Keratinocyte (primary cell): ENCODE results near the gene B4GALT2. TPM values are rescaled to one million over a fixed set of nuclear protein-coding genes. Genes with fewer than 3 reads are reported as not detected.
A peak's percentile ranks its signal among the peaks of the same experiment; 100 is the strongest.

Experiments used
- DNase-seq: peaks from one replicate; pipeline ENCODE4 v3.0.0-alpha.2; 2011; ENCODE audit warnings: low read depth, missing footprints, low spot score
- FAIRE-seq: peaks from 2 replicates; lab custom pipeline; 2011; peaks lifted over from hg19 to GRCh38; lab: Jason Lieb, UNC
- H2AFZ ChIP-seq: 2 replicates; pipeline ENCODE4 v1.6.0; 2012; ENCODE audit warnings: low read length, control low read depth, inconsistent platforms; ENCODE audit not compliant: control insufficient read depth
- H3K27ac ChIP-seq: 2 replicates; pipeline ENCODE4 v1.5.1; 2011; ENCODE audit warnings: low read length; ENCODE audit not compliant: control insufficient read depth, insufficient read depth
- H3K27me3 ChIP-seq: 3 replicates; pipeline ENCODE4 v1.6.0; 2011; ENCODE audit warnings: low read length; ENCODE audit not compliant: control insufficient read depth, insufficient read depth; ENCODE audit errors: extremely low read depth
- H3K36me3 ChIP-seq, 2 experiments: 2 replicates in 1 of 2; 3 replicates in 1 of 2; pipeline ENCODE4 v1.5.1; 2011; ENCODE audit warnings: low read length in 2 of 2, mild to moderate bottlenecking in 1 of 2; ENCODE audit not compliant: control insufficient read depth in 2 of 2, insufficient read depth in 2 of 2; ENCODE audit errors: extremely low read depth in 1 of 2
- H3K4me1 ChIP-seq: 3 replicates; pipeline ENCODE4 v1.5.1; 2011; ENCODE audit warnings: low read length; ENCODE audit not compliant: control insufficient read depth, insufficient read depth; ENCODE audit errors: extremely low read depth
- H3K4me2 ChIP-seq: 3 replicates; pipeline ENCODE4 v1.6.0; 2011; ENCODE audit warnings: low read depth, low read length; ENCODE audit not compliant: control insufficient read depth, insufficient read depth; ENCODE audit errors: extremely low read depth
- H3K4me3 ChIP-seq, 3 experiments: fragments of 200-600 bp in 1 of 3; sonication (generic) in 1 of 3; 2 replicates in 2 of 3; 3 replicates in 1 of 3; pipeline ENCODE4 v1.5.1; 2011 to 2016; ENCODE audit warnings: low read length in 3 of 3, mild to moderate bottlenecking in 3 of 3, control low read depth in 2 of 3, inconsistent platforms in 1 of 3, low read depth in 1 of 3, mixed read lengths in 1 of 3, mixed run types in 1 of 3, moderate library complexity in 1 of 3; ENCODE audit not compliant: control insufficient read depth in 2 of 3, insufficient read depth in 2 of 3; ENCODE audit errors: extremely low read depth in 1 of 3
- H3K79me2 ChIP-seq: 2 replicates; pipeline ENCODE4 v1.6.0; 2012; ENCODE audit warnings: low read length; ENCODE audit not compliant: control insufficient read depth, insufficient read depth
- H3K9ac ChIP-seq: 3 replicates; pipeline ENCODE4 v1.6.0; 2011; ENCODE audit warnings: low read length; ENCODE audit not compliant: control insufficient read depth, insufficient read depth; ENCODE audit errors: extremely low read depth
- H3K9me1 ChIP-seq: 3 replicates; pipeline ENCODE4 v1.6.0; 2011; ENCODE audit warnings: low read length; ENCODE audit not compliant: control insufficient read depth, insufficient read depth; ENCODE audit errors: extremely low read depth
- H3K9me3 ChIP-seq: 2 replicates; pipeline ENCODE4 v1.5.1; 2012; ENCODE audit warnings: low read depth, low read length; ENCODE audit not compliant: control insufficient read depth
- H4K20me1 ChIP-seq: 3 replicates; pipeline ENCODE4 v1.6.0; 2011; ENCODE audit warnings: low read length; ENCODE audit not compliant: control insufficient read depth, insufficient read depth; ENCODE audit errors: extremely low read depth
- CTCF ChIP-seq, 3 experiments: IDR thresholded peaks in 1 of 3; conservative IDR thresholded peaks in 1 of 3; optimal IDR thresholded peaks in 1 of 3; 2 replicates in 2 of 3; 3 replicates in 1 of 3; pipeline versions ENCODE3 to v1.5.1; 2011; ENCODE audit warnings: low read length in 3 of 3, mild to moderate bottlenecking in 3 of 3, moderate library complexity in 2 of 3, control low read depth in 1 of 3, inconsistent platforms in 1 of 3; ENCODE audit not compliant: insufficient read depth in 2 of 3; ENCODE audit errors: extremely low read depth in 1 of 3
- EZH2 ChIP-seq: IDR thresholded peaks from one replicate; pipeline ENCODE4 v1.6.1; 2012; ENCODE audit warnings: inconsistent platforms, mild to moderate bottlenecking, low read length, moderate library complexity
- dilution Hi-C: fragments of 300-500 bp; cut with MboI; formaldehyde crosslinking; loops from one replicate; pipeline ENCODE4 v1.7.0; 2020; ENCODE audit warnings: low sequenced_read_pairs; ENCODE audit not compliant: extremely low pct_ligation_motif_present
- polyA plus RNA-seq, 5 experiments: library from polyadenylated mRNA; depleted of rRNA in 3 of 5; stranded (reverse) in 3 of 5; stranded (forward) in 1 of 5; unstranded in 1 of 5; fragments of >200 nt; gene quantifications; 1 replicate in 1 of 5; 2 replicates in 3 of 5; 3 replicates in 1 of 5; pipeline versions ENCODE4 v1.2.1 to v1.2.3, GENCODE V29; 2011 to 2012; ENCODE audit warnings: missing spikeins in 2 of 5, low read depth in 1 of 5, low replicate concordance in 1 of 5

B4GALT2 gene
- polyA plus RNA-seq, 1 donor (not counting 4 experiments of a cell fraction or from before 2014, with no cell fraction given) = 39.6 TPM

DNA sequence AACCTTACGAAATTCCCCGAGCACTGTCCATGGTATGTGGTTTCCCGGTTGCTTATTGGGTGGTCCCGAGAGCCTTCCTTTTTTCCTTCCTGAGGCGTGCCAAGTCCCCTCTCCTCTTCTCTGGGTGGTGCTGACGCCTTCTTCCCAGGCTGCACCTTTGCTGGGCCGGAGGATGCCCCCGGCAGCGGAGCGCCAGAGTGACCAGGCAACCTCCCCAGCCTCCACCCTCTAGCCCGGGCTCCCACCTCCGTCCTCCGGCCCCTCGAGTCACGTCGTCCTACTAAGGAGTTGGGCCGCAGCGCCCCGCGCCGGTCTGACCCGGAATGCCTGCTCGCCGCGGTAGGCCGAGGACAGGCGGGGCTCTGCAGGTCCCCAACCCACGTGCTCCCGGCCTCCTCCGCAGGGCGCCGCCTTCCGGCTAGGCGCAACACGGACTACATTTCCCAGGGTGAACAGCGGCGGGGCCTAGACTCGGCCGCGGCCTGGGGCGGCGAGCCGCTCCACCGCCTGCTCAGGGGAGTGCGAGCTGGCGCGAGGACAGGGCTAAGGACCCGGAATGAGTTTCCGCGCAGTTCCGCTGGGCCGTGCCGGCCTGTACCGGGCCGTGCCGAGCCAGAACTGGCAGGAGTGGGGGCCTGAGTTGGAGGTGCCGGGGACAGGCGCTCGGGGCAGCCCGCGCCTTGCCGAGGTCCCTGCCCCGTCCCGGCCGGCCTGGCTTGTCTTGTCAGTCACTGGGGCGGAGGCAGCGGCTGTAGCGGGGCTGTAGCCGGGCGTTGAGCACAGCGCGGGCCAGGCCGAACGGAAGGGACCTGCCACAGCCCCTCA, 32.6 kb upstream of the B4GALT2 start, which contains the start of gene IPO13:
Gene IPO13, plus strand, starts transcription at position 715 of the 825 bp plus-strand sequence. CDS start 651 bp downstream, outside the sequence.
- Histone ChIP-seq H3K27ac (peak within 1 kb of the TSS; percentile 97), H3K27me3 (no peaks in the 10 kb centered on the region), H3K9ac (peak within 1 kb of the TSS; percentile 98), H4K20me1 (peaks cover 5% of the 10 kb centered on the region), H2AFZ (peak within 1 kb of the TSS; percentile 94), H3K4me1 (peaks cover 24% of the 10 kb centered on the region), H3K4me3 (peak within 1 kb of the TSS; percentile 72 to 85 (median 79)), H3K9me1 (no peaks in the 10 kb centered on the region), H3K4me2 (peak within 1 kb of the TSS; percentile 89), H3K79me2 (peaks cover 51% of the 10 kb centered on the region), H3K9me3 (no peaks in the 10 kb centered on the region), H3K36me3 (peaks cover 10 to 15% of the 10 kb centered on the region in 2 experiments)
- FAIRE-seq (no peak), DNase-seq (peak; percentile 81)
- TF ChIP-seq CTCF (optimal IDR thresholded peaks at IDR 0.05 in 1 of 3, IDR thresholded peaks at IDR 0.05 in 1 of 3, conservative IDR thresholded peaks at IDR 0.05 in 1 of 3; ENCODE audit: extremely low read depth in 1 of 3, insufficient read depth in 2 of 3, low read length in 3 of 3) (peak; percentile 50 to 86 (median 79)), EZH2 (no peak)
- dilution Hi-C loops = loop anchor here (25.0 kb wide), 2 partner anchors 109 to 234 kb away; partner anchors contain the start of gene ST3GAL3

- Histone ChIP-seq H3K4me2 (peak overlapping the region; percentile 89), H3K4me1 (peaks cover 25% of the 10 kb centered on the region), H3K9ac (peak overlapping the region; percentile 98), H3K36me3 (peaks cover 10 to 15% of the 10 kb centered on the region in 2 experiments), H3K4me3 (peak overlapping the region; percentile 72 to 85 (median 79)), H4K20me1 (peaks cover 5% of the 10 kb centered on the region), H3K79me2 (peaks cover 56% of the 10 kb centered on the region), H2AFZ (peak overlapping the region; percentile 86), H3K27ac (peak overlapping the region; percentile 97), H3K9me1 (no peaks in the 10 kb centered on the region), H3K9me3 (no peaks in the 10 kb centered on the region), H3K27me3 (no peaks in the 10 kb centered on the region)
- DNase-seq (no peak), FAIRE-seq (no peak)
- dilution Hi-C loops = loop anchor here (25.0 kb wide), 2 partner anchors 110 to 235 kb away; partner anchors contain the start of gene ST3GAL3
- no peak for TF ChIP-seq CTCF (optimal IDR thresholded peaks at IDR 0.05 in 1 of 3, IDR thresholded peaks at IDR 0.05 in 1 of 3, conservative IDR thresholded peaks at IDR 0.05 in 1 of 3; ENCODE audit: extremely low read depth in 1 of 3, insufficient read depth in 2 of 3, low read length in 3 of 3)
- no peak for TF ChIP-seq EZH2
These were observed 31.7 kb upstream of the B4GALT2 start for GRCh38 chr1:43947061-43947873.
